Activated naive CD4-positive, alpha-beta T cell treated with anti-CD3 and anti-CD28 coated beads, Interleukin-2, amount 50 U/mL, for 72 hours (primary cell): ENCODE results near the gene UNC45B. TPM values are rescaled to one million over a fixed set of nuclear protein-coding genes. Genes with fewer than 3 reads are reported as not detected.
"Not testable (repeated sequence)": the region's sequence is repeated elsewhere in the genome, so short reads cannot be mapped to it uniquely, and the experiment has no call there.

ENCODE experiments used
- ATAC-seq, 2 donors: fragments of 150-1000 bp; cut with Tn5 transposase; 2 replicates each; pipeline ENCODE4 v1.10.0; 2021; ENCODE audit warnings: mild to moderate bottlenecking in 2 of 2, moderate library complexity in 2 of 2
- DNase-seq, 2 donors: peaks; one replicate each; pipeline ENCODE4 v3.0.0; 2021 to 2022; ENCODE audit warnings: low spot score in 2 of 2
- H3K27ac Mint-ChIP-seq, 2 donors: one replicate each; pipeline ENCODE4 v1.8.0; 2022; ENCODE audit warnings: mild to moderate bottlenecking in 2 of 2, mixed read lengths in 2 of 2
- H3K36me3 Mint-ChIP-seq, 2 donors: one replicate each; pipeline ENCODE4 v1.8.0; 2022; ENCODE audit warnings: mixed read lengths in 2 of 2
- H3K9me3 Mint-ChIP-seq, 2 donors: one replicate each; pipeline ENCODE4 v1.8.0; 2022; ENCODE audit warnings: mixed read lengths in 2 of 2
- total RNA-seq, 2 donors: library from RNA; stranded (reverse); gene quantifications; one replicate each; pipeline ENCODE4 v1.2.3, GENCODE V29; 2022

The UNC45B gene
- total RNA-seq, 2 donors from 2014 or later, result 0.07 TPM; not detected in 1

- peaks cover 11 to 22% of the 10 kb centered on the region in 2 donors for H3K36me3 Mint-ChIP-seq
- ATAC-seq, result no peak
- peaks cover 4% of the 10 kb centered on the region in 2 donors for H3K9me3 Mint-ChIP-seq
- peak overlapping the region; percentile 15 to 86 for H3K27ac Mint-ChIP-seq
- DNase-seq, result no peak
These were observed 71.3 kb downstream of the UNC45B start for GRCh38 chr17:35218915-35219314.

DNA sequence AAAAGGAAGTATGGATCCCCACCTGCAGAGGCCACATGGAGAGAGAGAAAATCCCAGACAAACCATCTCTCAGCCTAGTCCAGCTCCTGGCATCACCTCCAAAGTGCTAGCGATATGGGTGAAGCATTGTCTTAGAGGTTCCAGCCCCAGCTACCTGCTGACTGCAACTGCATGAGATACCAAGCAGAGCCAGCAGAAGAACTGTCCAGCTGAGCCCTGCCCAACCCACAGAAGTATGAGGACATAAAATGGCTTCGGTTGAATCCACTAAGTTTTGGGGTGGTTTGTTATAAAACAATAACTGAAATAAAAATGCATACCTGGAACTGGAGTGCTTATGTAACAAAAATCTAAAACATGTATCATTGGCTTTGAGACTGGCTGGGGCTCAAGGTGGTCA, 74.8 kb downstream of the UNC45B start:
- H3K36me3 Mint-ChIP-seq, result peaks cover 18 to 28% of the 10 kb centered on the region in 2 donors
- no peak overlapping the region for H3K27ac Mint-ChIP-seq
- DNase-seq, result no peak
- ATAC-seq, result no peak
- H3K9me3 Mint-ChIP-seq, result peaks cover 4 to 9% of the 10 kb centered on the region in 2 donors

GRCh38 chr17:35224436-35224835, 76.8 kb downstream of the UNC45B start:
- H3K36me3 Mint-ChIP-seq, result peaks cover 21 to 33% of the 10 kb centered on the region in 2 donors
- DNase-seq (no peak), ATAC-seq (peak in 1 of 2 donors; percentile 36)
- peaks cover 4 to 12% of the 10 kb centered on the region in 2 donors for H3K9me3 Mint-ChIP-seq
- no peak overlapping the region for H3K27ac Mint-ChIP-seq

DNA sequence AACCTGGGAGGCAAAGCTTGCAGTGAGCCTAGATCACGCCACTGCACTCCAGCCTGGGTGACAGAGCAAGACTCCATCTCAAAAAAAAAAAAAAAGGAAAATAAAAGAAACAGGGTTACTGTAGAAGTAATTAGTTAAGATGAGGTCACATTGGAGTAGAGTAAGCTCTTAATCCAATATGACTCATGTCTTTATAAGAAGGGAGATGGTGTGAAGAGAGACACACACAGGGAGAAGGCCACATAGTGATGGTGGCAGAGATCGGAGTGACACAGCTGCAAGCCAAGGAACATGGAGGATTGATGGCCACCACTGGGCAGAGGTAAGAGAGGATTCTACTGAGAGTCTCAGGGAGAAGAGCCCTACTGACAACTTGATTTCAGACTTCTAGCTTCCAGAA, 79.9 kb downstream of the UNC45B start:
- peak; percentile 49 to 63 for ATAC-seq
- DNase-seq, result no peak
- Mint-ChIP-seq H3K27ac (peak overlapping the region in 1 of 2 donors; percentile 28), H3K36me3 (peaks cover 20 to 22% of the 10 kb centered on the region in 2 donors), H3K9me3 (peaks cover 4 to 21% of the 10 kb centered on the region in 2 donors)

GRCh38 chr17:35229638-35230037, 82.0 kb downstream of the UNC45B start:
- no peak for ATAC-seq
- peak overlapping the region in 1 of 2 donors; percentile 61 for H3K27ac Mint-ChIP-seq
- peaks cover 10% of the 10 kb centered on the region in 2 donors for H3K36me3 Mint-ChIP-seq

DNA sequence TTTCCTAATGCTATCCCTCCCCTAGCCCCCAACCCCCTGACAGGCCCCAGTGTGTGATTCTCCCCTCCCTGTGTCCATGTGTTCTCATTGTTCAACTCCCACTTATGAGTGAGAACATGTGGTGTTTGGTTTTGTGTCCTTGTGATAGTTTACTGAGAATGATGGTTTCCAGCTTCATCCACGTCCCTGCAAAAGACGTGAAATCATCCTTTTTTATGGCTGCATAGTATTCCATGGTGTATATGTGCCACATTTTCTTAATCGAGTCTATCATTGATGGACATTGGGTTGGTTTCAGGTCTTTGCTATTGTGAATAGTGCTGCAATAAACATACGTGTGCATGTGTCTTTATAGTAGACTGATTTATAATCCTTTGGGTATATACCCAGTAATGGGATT, 86.7 kb downstream of the UNC45B start:
- ATAC-seq, DNase-seq, H3K36me3 Mint-ChIP-seq, H3K9me3 Mint-ChIP-seq, H3K27ac Mint-ChIP-seq: not testable (repeated sequence)

More at GRCh38 chr17:35229638-35230037, 82.0 kb downstream of the UNC45B start:
- H3K9me3 Mint-ChIP-seq, result peaks cover 0 to 12% of the 10 kb centered on the region in 2 donors
- no peak for DNase-seq

- peak; percentile 51 to 52 for ATAC-seq
- Mint-ChIP-seq H3K36me3 (peaks cover 0 to 4% of the 10 kb centered on the region in 2 donors), H3K9me3 (peaks cover 0 to 5% of the 10 kb centered on the region in 2 donors), H3K27ac (no peak overlapping the region)
- DNase-seq, result no peak
These were observed 87.7 kb downstream of the UNC45B start for GRCh38 chr17:35235289-35235688.

DNA sequence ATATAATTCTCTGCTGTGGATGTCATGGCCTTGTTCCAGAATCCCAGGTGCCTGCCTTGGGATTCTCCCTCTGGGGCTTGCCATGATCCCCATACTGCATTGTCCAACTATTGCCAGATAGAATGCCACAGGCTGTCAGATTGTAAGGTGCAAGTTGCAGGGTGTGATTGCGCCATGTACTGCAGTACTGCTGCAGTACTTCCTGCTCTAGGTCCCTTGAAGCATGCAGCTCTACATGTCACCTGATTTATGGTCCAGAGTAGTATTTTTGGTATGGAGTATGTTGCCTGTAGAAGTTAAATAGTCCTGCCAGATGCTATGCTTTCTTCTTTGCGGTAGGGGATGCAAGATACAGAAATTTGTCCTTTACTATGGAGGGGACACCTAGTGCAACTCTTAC, 88.3 kb downstream of the UNC45B start:
- ATAC-seq (no peak), DNase-seq (no peak)
- no peak overlapping the region for H3K27ac Mint-ChIP-seq
- peaks cover 0 to 4% of the 10 kb centered on the region in 2 donors for H3K36me3 Mint-ChIP-seq
- H3K9me3 Mint-ChIP-seq, result peaks cover 0 to under 1% of the 10 kb centered on the region in 2 donors

DNA sequence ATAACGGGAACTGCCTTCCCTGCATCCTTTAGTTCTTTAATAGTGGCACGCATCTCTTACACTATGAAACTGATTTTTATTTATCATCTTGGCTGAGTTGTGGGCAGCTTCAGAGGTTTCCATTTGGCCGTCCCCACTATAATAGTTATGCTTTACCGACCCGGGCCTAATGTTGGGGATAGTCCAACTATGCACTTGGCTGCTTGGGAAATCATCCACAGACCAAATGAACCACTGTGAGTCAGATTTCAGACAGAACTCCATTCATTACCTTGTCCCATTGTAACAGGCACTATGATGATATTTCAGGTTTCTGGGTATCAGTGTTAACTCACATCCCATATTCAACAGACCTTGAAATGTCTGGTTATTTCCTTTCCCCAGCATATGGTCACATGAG, 89.2 kb downstream of the UNC45B start:
- no peak for DNase-seq
- no peak overlapping the region for H3K27ac Mint-ChIP-seq
- H3K36me3 Mint-ChIP-seq, result peaks cover 5 to 9% of the 10 kb centered on the region in 2 donors
- H3K9me3 Mint-ChIP-seq, result no peaks in the 10 kb centered on the region
- no peak for ATAC-seq

DNA sequence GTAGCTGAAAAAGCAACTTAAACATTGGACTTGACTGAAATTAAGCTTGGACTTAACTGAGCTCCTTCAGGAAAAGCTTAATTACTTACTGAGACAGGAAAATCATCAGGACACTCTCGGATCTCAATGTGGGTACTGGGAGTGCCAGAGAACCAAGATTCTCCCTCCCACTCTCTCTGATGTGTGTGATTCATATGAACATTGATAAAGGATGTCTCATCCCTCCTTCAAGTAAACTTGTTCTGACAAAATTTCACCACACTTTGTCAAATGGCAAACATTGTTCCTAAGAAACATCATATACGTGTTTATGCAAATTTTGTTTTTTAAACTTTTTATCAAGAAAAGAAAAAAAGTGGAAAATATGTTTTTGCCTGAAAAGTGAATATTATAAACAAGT, 91.2 kb downstream of the UNC45B start:
- ATAC-seq (peak; percentile 17 to 37), DNase-seq (no peak)
- Mint-ChIP-seq H3K9me3 (no peaks in the 10 kb centered on the region), H3K36me3 (peaks cover 10 to 16% of the 10 kb centered on the region in 2 donors), H3K27ac (peak overlapping the region in 1 of 2 donors; percentile 65)

Other genes starting within 250 kb of the UNC45B start
- gene CCT6B, start 186.4 kb upstream of the UNC45B start, total RNA-seq, result 1 to 10 TPM in 1 of 2 donors, under 1 TPM in 1; 0.48 to 1.5 TPM
- 10 to 100 TPM; 22.7 to 24.8 TPM for gene ZNF830, start 186.3 kb upstream of the UNC45B start, total RNA-seq
- 100 to 1,000 TPM in 1 of 2 donors, 10 to 100 TPM in 1; 42.6 to 116 TPM for gene LIG3, start 167.3 kb upstream of the UNC45B start, total RNA-seq
- 10 to 100 TPM in 1 of 2 donors, 1 to 10 TPM in 1; 7.3 to 30.9 TPM for gene RFFL, start 84.1 kb upstream of the UNC45B start, total RNA-seq
- gene RAD51D, start 28.0 kb upstream of the UNC45B start, total RNA-seq, result 10 to 100 TPM; 30.4 TPM
- not detected for gene FNDC8, start 26.2 kb upstream of the UNC45B start, total RNA-seq
- 10 to 100 TPM; 17.7 to 35.6 TPM for gene NLE1, start 5.5 kb upstream of the UNC45B start, total RNA-seq
- not detected for gene SLC35G3, start 46.6 kb downstream of the UNC45B start, total RNA-seq
- gene SLFN5, start 95.3 kb downstream of the UNC45B start, total RNA-seq, result 10 to 100 TPM; 24.3 to 68.2 TPM
- gene SLFN11, start 225.8 kb downstream of the UNC45B start, total RNA-seq, result 10 to 100 TPM; 64.6 to 96.7 TPM